A549 (cell line): Measurements from ENCODE around the gene UPF2.

Experiments
- CHD2 ChIP-seq: fragments of 150-350 bp; IDR thresholded peaks from 2 replicates; pipeline ENCODE4 v1.6.1; 2014; ENCODE audit warnings: low read length; ENCODE audit not compliant: partially characterized antibody
- CTCF ChIP-seq: fragments of >200 bp; sonication (Bioruptor Twin); formaldehyde crosslinking; IDR thresholded peaks from 3 replicates; pipeline ENCODE4 v1.5.1; 2016
- EP300 ChIP-seq, 2 experiments: fragments of >200 bp; sonication (Bioruptor Twin); formaldehyde crosslinking; IDR thresholded peaks; 2 replicates in 1 of 2; 3 replicates in 1 of 2; pipeline ENCODE4 v1.6.1; 2016 to 2017
- HOXA7 ChIP-seq: fragments of 250-450 bp; sonication (Bioruptor Pico); IDR thresholded peaks from 2 replicates; pipeline ENCODE4 v1.5.0; 2020; ENCODE audit warnings: mild to moderate bottlenecking, moderate library complexity
- JUN ChIP-seq, 2 experiments: fragments of >200 bp; sonication (Bioruptor Twin); formaldehyde crosslinking; IDR thresholded peaks; 2 replicates in 1 of 2; 3 replicates in 1 of 2; pipeline ENCODE4 v1.6.1; 2016 to 2017
- KDM5A ChIP-seq: fragments of 200-600 bp; sonication (generic); IDR thresholded peaks from 2 replicates; pipeline ENCODE4 v1.6.1; 2016; ENCODE audit warnings: antibody characterized with exemption, mild to moderate bottlenecking
- MAFK ChIP-seq: fragments of 450-650 bp; IDR thresholded peaks from 2 replicates; pipeline ENCODE4 v1.6.1; 2014; ENCODE audit not compliant: partially characterized antibody
- MAX ChIP-seq: IDR thresholded peaks from 2 replicates; pipeline ENCODE4 v1.6.1; 2012
- MAZ ChIP-seq: fragments of 150-350 bp; IDR thresholded peaks from 2 replicates; pipeline ENCODE4 v1.6.1; 2014; ENCODE audit warnings: antibody characterized with exemption, low read depth, low read length, borderline replicate concordance
- REST ChIP-seq: fragments of 200-600 bp; sonication (generic); IDR thresholded peaks from 2 replicates; pipeline ENCODE4 v1.6.1; 2016; ENCODE audit warnings: antibody characterized with exemption, mild to moderate bottlenecking, moderate library complexity

GRCh38 chr10:12036073-12036655 lies 6.4 kb downstream of the UPF2 start:
- TF ChIP-seq CTCF: no peak
- TF ChIP-seq EP300 (IDR thresholded peaks at IDR 0.05): no peak
- no peak for TF ChIP-seq REST
- TF ChIP-seq JUN (IDR thresholded peaks at IDR 0.05): no peak
- TF ChIP-seq MAZ: no peak
- no peak for TF ChIP-seq MAFK
- no peak for TF ChIP-seq HOXA7
- no peak for TF ChIP-seq MAX
- TF ChIP-seq KDM5A: no peak
- TF ChIP-seq CHD2: no peak
